ENCODE measurements around the gene PCDHGC5.

GRCh38 chr5:141508798-141509611 lies 20.1 kb downstream of the PCDHGC5 start:
- TF ChIP-seq CTCF (IDR thresholded peaks at IDR 0.05) (no peak), EP300 (IDR thresholded peaks at IDR 0.05) (no peak), POLR2A (IDR thresholded peaks at IDR 0.05) (peak; percentile 19 to 24), POLR2AphosphoS5 (IDR thresholded peaks at IDR 0.05) (peak; percentile 67 to 74 (median 70))
